Dendritic cell treated with granulocyte-macrophage colony-stimulating factor and Interleukin-4, amounts not matched to agents 40 ng/mL and 50 ng/mL, for 4 days (primary cell): ENCODE data around the gene ALG11.

Experiments used
- H3K27ac Mint-ChIP-seq: one replicate; pipeline ENCODE4 v1.8.0; 2022; ENCODE audit warnings: mild to moderate bottlenecking, mixed read lengths
- H3K27me3 Mint-ChIP-seq: one replicate; pipeline ENCODE4 v1.8.0; 2022; ENCODE audit warnings: mild to moderate bottlenecking, mixed read lengths
- H3K36me3 Mint-ChIP-seq: one replicate; pipeline ENCODE4 v1.8.0; 2022; ENCODE audit warnings: low read depth, mixed read lengths
- H3K4me1 Mint-ChIP-seq: one replicate; pipeline ENCODE4 v1.8.0; 2022; ENCODE audit warnings: low read depth, mixed read lengths
- H3K4me3 Mint-ChIP-seq: one replicate; pipeline ENCODE4 v1.8.0; 2022; ENCODE audit warnings: mild to moderate bottlenecking, moderate library complexity, mixed read lengths
- H3K9me3 Mint-ChIP-seq: one replicate; pipeline ENCODE4 v1.8.0; 2022; ENCODE audit warnings: mixed read lengths
- intact Hi-C: fragments of 100-400 bp; cut with micrococcal nuclease; formaldehyde crosslinking; loops from one replicate; pipeline ENCODE4 v1.15.0; 2022

ALG11 gene, protein sequence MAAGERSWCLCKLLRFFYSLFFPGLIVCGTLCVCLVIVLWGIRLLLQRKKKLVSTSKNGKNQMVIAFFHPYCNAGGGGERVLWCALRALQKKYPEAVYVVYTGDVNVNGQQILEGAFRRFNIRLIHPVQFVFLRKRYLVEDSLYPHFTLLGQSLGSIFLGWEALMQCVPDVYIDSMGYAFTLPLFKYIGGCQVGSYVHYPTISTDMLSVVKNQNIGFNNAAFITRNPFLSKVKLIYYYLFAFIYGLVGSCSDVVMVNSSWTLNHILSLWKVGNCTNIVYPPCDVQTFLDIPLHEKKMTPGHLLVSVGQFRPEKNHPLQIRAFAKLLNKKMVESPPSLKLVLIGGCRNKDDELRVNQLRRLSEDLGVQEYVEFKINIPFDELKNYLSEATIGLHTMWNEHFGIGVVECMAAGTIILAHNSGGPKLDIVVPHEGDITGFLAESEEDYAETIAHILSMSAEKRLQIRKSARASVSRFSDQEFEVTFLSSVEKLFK

DNA sequence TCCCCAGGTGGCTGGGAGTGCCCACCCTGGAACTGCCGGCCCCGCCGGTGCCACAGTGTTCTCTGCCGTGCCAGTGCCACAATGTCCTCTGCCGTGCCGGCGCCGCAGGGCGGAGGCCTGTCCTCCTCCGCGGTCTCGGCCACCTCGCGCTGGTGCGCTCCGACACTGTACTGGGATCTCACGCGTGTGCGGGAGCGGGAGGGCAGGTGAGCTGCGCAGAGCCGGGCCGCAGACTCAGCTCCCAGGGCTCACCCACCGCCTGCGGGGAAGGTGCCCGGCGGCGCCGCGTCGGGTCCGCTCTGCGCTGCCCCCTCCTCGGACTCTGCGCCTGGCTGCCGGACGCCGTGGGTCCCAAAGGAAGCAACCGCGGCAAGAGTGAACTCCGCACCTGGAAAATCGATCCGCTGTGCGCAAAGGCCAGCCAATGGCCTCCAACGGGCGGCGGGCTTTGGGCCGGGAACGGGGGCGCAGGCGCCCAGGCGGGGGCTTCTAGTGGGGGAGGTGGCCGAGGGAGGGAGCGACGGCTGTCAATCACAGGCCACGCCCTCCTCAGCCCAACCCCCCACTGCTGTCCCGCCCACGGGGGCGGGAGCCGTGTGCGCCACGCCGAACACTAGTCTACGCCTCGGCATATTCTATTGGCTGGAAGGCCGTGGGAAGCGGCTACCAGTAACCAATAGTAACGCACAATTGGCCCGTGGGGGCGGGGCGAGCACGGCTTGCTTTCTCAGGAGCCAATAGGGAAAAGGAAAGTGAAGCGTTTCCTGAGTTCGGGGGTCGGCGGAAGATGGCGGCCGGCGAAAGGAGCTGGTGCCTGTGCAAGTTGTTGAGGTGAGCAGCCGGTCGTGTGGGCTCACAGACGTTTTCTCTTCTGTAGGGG is at the start of gene ALG11:
Gene ALG11, plus strand, starts transcription at position 767 of the 880 bp plus-strand sequence. Its CDS starts 21 bp downstream, at position 788.
- no peaks in the 10 kb centered on the region for H3K9me3 Mint-ChIP-seq
- intact Hi-C loops: loop anchor here (5.0 kb wide), 3 partner anchors 115 to 440 kb away; partner anchors contain the start of genes NEK5 and VPS36
- peaks cover 28% of the 10 kb centered on the region for H3K36me3 Mint-ChIP-seq
- peaks cover 16% of the 10 kb centered on the region for H3K4me1 Mint-ChIP-seq
- peaks cover 35% of the 10 kb centered on the region for H3K27me3 Mint-ChIP-seq
- H3K27ac Mint-ChIP-seq: peak within 1 kb of the TSS; percentile 95
- H3K4me3 Mint-ChIP-seq: peak within 1 kb of the TSS; percentile 97

DNA sequence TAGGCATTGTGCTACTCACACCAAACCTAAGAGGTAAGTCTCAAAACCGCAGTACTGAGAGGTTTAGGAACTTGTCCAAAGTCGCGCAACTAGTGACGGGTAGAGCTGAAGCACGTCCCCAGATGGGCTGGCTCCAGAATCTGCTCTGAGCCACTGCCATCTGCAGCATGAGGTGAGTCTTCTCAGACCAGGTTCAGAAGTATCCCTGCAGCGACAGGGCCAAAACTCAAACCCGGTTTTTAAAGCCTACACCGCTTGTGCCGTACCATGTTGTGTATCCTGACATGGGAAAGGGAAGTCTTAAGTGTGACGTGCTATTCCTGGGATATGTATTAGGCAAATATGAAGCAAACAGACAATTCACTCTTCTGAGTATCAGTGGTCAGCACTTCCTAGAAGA is 46.0 kb upstream of the ALG11 start:
- Mint-ChIP-seq H3K9me3 (no peaks in the 10 kb centered on the region), H3K4me1 (no peaks in the 10 kb centered on the region), H3K4me3 (no peak overlapping the region), H3K27ac (no peak overlapping the region), H3K36me3 (no peaks in the 10 kb centered on the region), H3K27me3 (no peaks in the 10 kb centered on the region)
- intact Hi-C loops: no loop called here

DNA sequence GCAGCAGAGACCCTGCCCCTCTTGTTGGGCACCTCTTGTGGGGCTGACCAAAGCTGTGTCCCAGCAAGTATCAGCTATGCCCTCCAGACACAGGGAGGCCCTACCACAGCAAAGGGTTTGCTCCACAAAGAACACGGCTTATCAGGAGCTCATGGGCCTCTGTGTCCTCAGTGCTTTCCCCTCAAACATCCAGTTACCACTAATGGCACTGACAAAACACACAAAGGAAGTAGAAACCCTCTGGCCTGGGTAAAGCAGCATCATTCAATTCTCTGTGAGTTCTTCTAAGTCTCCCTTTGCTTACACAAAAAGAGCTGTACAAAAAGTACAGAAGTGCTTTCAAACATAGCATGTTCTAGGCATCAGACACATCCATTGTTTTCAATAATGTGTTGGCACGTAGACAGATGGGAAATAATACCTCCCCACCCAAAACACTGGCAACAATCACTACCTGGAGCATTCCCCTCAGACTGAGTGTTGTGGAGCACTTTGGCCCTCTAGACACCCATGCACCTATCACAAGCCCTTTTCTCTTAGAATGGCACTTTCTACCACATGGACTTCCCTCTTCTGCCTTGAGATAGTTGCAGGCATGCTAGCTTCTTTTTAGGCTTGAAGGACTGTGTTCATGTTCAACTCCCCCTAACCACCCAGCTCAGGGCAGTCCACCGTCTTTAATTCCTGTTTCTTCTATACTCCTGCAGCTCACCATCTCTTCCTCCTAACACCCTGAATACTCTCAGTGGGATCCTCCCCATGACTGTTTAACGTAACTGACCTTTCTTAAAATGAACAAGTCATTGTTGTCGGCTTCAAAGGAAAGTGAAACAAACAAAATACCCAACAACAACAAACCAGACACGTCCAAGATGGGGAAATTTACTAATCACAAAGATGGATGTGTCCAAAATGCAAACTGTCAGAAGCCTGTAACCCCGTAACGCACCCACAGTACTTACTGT is 44.4 kb upstream of the ALG11 start:
- no peak overlapping the region for H3K27ac Mint-ChIP-seq
- no peaks in the 10 kb centered on the region for H3K4me1 Mint-ChIP-seq
- no peaks in the 10 kb centered on the region for H3K36me3 Mint-ChIP-seq
- H3K4me3 Mint-ChIP-seq: no peak overlapping the region
- no peaks in the 10 kb centered on the region for H3K27me3 Mint-ChIP-seq
- intact Hi-C loops: no loop called here
- no peaks in the 10 kb centered on the region for H3K9me3 Mint-ChIP-seq

DNA sequence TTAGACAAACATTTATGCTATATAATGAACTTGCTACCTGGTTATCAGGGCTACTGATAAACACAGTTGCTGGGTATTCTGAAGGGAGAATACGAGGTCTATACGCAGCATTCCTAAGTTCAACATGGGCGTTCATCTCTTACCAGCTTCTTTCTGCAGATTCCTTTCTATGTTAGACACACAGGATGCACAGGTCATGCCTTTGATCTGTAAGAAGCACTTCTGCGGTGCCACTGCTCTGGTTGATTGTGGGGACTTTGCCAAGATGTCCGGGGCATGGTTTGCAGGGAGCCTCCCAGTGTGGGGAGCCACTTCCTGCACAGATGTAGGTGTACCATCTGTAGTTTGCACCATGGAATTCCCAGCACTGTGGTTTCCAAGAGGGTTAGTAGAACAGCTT is 41.8 kb upstream of the ALG11 start:
- Mint-ChIP-seq H3K4me3 (no peak overlapping the region), H3K36me3 (no peaks in the 10 kb centered on the region), H3K9me3 (no peaks in the 10 kb centered on the region)

DNA sequence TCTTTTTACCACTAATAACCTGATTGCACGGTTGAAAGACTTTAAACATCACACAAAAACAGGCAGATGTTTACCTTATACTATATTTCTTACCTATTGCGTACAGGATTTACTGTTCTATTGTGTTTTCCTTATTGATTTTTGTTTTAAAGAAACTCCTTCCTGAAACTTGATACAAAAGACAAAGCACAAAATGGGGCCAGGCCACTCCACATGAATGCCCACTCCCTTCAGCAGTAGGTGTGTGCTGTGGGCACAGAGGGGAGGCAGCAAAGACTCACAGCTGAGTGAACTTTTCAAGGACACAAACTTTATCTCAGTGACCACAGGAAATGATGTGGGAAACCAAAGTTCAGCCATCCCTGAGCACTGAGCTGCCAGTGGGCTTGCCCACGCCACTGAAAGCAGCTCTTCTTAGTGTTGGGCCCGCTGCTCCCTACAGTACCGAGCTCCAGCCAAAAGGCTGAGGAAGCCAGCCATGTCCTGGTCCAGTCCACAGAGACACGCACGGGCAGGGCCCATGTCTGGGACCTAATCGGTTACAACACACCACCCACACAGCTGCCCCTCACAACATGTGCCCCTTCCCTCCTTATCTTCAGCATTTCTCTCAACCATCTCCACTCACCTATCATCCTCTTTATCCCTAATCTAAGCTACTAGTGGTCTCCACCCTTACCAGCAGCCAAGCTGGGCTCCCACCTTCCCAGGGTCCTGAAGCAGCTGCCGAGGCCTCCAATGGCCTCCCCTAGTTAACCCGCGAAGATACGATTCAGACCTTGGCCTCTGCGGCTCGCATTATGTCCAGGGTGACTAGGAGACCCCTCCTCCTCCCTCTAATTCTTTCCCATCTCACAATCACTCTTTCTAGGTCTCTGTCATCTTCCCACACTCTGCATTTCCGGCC is 40.4 kb upstream of the ALG11 start:
- no peaks in the 10 kb centered on the region for H3K36me3 Mint-ChIP-seq
- no peaks in the 10 kb centered on the region for H3K9me3 Mint-ChIP-seq
- no peaks in the 10 kb centered on the region for H3K27me3 Mint-ChIP-seq
- H3K4me1 Mint-ChIP-seq: no peaks in the 10 kb centered on the region
- H3K4me3 Mint-ChIP-seq: no peak overlapping the region
- intact Hi-C loops: no loop called here
- no peak overlapping the region for H3K27ac Mint-ChIP-seq

More for the DNA sequence above, 41.8 kb upstream of the ALG11 start:
- Mint-ChIP-seq H3K27me3 (no peaks in the 10 kb centered on the region), H3K27ac (no peak overlapping the region), H3K4me1 (no peaks in the 10 kb centered on the region)
- intact Hi-C loops: no loop called here

DNA sequence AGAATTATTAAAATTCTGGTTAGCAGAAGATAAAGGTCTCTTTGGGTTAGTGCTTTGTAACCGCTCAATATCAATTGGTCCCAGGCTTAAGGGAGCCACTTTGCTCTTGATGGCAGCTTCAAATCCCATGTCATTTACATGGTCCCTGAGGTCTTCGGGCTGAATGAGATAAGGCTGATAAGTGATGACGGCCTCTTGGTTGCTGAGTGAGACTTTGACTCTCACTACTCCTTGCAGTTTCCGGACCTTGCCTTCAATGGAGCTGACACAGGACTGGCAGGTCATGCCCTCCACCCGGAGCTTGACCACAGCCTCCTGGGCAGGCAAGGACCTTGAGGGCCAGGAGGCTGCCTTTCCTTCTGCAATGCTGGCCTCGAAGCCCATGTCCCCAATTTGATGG is 37.7 kb upstream of the ALG11 start:
- intact Hi-C loops: no loop called here
- no peaks in the 10 kb centered on the region for H3K36me3 Mint-ChIP-seq
- no peak overlapping the region for H3K4me3 Mint-ChIP-seq
- no peaks in the 10 kb centered on the region for H3K4me1 Mint-ChIP-seq
- H3K9me3 Mint-ChIP-seq: no peaks in the 10 kb centered on the region
- H3K27ac Mint-ChIP-seq: no peak overlapping the region
- no peaks in the 10 kb centered on the region for H3K27me3 Mint-ChIP-seq

DNA sequence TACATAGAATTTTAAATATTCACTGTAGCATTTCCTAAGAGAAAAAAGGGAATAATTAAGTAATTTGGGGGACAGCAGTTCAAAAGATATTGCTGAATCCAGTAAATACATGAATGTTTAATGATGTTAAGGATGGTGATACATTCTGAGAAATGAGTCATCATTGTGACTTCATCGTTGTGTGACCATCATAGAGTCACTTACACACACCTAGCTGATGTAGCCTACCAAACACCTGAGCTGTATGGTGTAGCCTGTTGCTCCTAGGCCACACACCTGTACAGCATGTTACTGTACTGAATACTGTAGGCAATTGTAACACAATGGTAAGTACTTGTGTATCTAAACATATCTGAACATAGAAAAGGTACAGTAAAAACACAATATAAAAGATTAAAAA is 35.8 kb upstream of the ALG11 start:
- Mint-ChIP-seq H3K4me3 (no peak overlapping the region), H3K9me3 (no peaks in the 10 kb centered on the region), H3K36me3 (no peaks in the 10 kb centered on the region), H3K4me1 (no peaks in the 10 kb centered on the region), H3K27me3 (no peaks in the 10 kb centered on the region), H3K27ac (no peak overlapping the region)
- intact Hi-C loops: no loop called here

DNA sequence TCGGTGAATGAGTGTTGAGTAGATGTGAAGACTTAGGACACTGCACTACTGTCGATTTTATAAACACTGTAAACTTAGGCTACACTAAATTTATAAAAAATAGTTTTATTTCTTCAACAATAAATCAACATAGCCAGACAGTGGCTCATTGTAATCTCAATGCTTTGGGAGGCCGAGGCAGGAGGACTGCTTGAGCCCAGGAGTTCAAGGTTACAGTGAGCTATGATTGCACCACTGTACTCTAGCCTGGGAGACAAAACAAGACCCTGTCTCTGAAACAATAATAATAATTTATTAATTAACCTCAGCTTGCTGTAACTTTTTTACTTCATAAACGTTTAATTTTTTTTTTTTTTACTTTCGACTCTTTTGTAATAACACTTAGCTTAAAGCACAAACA is 35.3 kb upstream of the ALG11 start:
- Mint-ChIP-seq H3K36me3 (no peaks in the 10 kb centered on the region), H3K4me3 (no peak overlapping the region), H3K4me1 (no peaks in the 10 kb centered on the region), H3K9me3 (no peaks in the 10 kb centered on the region), H3K27me3 (no peaks in the 10 kb centered on the region), H3K27ac (no peak overlapping the region)
- intact Hi-C loops: no loop called here

DNA sequence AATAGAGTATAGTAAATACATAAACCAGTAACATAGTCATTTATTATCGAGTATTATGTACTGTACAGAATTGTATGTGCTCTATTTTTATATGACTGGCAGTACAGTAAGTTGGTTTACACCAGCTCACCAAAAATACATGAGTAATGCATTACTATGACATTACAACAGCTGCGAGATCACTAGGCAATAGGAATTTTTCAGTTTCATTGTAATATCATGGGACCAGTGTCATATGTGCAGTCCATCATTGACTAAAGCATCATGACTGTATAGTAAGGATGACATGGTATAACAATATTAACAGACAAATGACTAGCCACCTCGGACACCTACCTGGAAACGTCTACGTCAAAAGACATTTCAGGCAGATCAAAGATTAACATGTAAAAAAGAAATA is 34.6 kb upstream of the ALG11 start:
- Mint-ChIP-seq H3K27ac (no peak overlapping the region), H3K4me3 (no peak overlapping the region), H3K27me3 (no peaks in the 10 kb centered on the region), H3K4me1 (no peaks in the 10 kb centered on the region), H3K36me3 (no peaks in the 10 kb centered on the region), H3K9me3 (no peaks in the 10 kb centered on the region)
- intact Hi-C loops: no loop called here

DNA sequence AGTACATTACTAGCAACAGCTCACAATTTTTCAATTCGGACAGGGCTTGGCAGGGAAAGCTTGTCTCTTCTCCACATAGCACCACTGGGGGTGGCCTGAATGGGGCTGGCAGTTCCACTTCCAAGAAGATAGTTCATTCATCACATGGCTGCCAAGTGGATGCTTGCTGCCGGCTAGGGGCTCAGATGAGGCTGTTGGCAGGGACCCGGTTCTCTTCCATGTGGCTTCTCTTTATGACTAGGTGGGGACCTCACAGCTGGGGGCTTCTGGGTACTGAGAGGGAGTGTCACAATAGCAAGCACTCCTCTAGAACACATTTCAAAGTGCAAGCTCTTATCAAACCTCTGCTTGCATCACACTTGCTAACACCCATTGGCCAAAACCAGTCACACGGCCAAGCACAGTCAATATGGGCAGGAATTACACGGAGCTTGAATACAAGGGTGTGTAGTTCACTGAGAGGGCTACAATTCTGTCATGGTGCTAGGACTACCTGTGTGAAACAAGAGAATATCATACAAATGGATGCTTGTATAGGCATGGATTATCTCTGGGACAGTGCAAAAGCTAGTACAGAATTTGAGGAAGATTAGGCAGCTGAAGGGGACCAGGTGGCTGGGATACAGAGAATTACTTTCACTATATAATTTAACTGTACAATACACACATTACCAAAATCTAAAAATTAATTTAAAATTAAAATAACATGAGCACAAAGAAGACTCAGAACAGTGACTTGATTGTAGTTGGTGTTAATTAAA is 33.2 kb upstream of the ALG11 start:
- intact Hi-C loops: no loop called here

DNA sequence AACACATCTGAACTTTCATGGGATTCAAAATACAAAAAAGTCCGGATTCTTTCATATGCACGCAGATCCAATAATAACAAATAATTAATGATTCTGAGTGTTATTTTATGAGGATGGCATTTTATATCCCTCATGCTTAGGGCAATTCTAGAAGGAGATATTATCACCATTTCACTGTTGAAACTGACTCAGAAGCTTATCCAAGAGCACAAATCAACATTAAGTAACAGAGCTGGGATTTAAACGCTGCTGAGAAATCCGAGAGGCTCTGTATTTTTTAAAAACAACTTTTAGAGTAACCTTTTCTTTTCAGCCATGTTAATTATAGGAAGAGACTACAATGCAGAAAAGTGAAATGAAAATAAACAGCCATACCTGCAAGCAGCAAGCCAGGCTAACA is 31.3 kb upstream of the ALG11 start:
- H3K4me3 Mint-ChIP-seq: no peak overlapping the region
- H3K27me3 Mint-ChIP-seq: peaks cover 4% of the 10 kb centered on the region
- no peak overlapping the region for H3K27ac Mint-ChIP-seq
- no peaks in the 10 kb centered on the region for H3K36me3 Mint-ChIP-seq
- intact Hi-C loops: no loop called here
- no peaks in the 10 kb centered on the region for H3K9me3 Mint-ChIP-seq
- no peaks in the 10 kb centered on the region for H3K4me1 Mint-ChIP-seq

More for the DNA sequence above, 33.2 kb upstream of the ALG11 start:
- Mint-ChIP-seq H3K9me3 (no peaks in the 10 kb centered on the region), H3K27ac (no peak overlapping the region), H3K4me1 (no peaks in the 10 kb centered on the region), H3K27me3 (no peaks in the 10 kb centered on the region), H3K4me3 (no peak overlapping the region), H3K36me3 (no peaks in the 10 kb centered on the region)

DNA sequence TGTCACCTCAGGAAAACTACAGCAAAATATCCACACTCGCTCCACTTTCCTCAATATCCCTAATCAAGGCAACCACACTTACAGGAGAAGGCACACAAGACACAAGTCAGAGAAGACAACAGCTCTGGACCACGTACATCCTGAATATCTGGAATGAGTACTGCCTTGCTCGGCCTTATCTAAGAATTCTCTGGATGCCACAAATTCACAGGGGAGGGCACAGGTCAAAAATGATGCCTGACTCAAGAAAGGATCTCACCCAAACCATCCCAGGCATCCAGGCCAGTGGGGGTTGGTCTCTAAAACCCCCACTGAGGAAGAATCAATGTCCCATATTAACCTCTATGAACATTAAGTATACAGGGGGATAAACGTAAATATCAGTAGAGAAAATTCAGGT is 30.8 kb upstream of the ALG11 start:
- Mint-ChIP-seq H3K27ac (no peak overlapping the region), H3K4me1 (no peaks in the 10 kb centered on the region), H3K4me3 (no peak overlapping the region), H3K36me3 (no peaks in the 10 kb centered on the region), H3K27me3 (peaks cover 4% of the 10 kb centered on the region), H3K9me3 (no peaks in the 10 kb centered on the region)
- intact Hi-C loops: no loop called here
